HEK293T (cell line): ENCODE measurements around the gene APOL5.

Source experiments
- CTCF ChIA-PET: fragments of 350-600 bp; formaldehyde crosslinking; extraction: SDS; loops from one replicate; lab custom pipeline; 2021; ENCODE audit warnings: antibody characterized with exemption, inconsistent platforms; lab: Yijun Ruan, JAX
- POLR2A ChIA-PET: fragments of 350-600 bp; formaldehyde crosslinking; extraction: SDS; loops from one replicate; lab custom pipeline; 2020; ENCODE audit warnings: antibody characterized with exemption, inconsistent platforms; lab: Yijun Ruan, JAX
- DNase-seq: peaks from one replicate; pipeline ENCODE4 v3.0.0; 2012; ENCODE audit warnings: mixed read lengths; ENCODE audit errors: extremely low spot score
- ARNT ChIP-seq: fragments of 450-650 bp; IDR thresholded peaks from 2 replicates; pipeline ENCODE4 v1.6.1; 2017; ENCODE audit warnings: mild to moderate bottlenecking
- BHLHE40 ChIP-seq: fragments of 450-650 bp; IDR thresholded peaks from 2 replicates; pipeline ENCODE4 v1.6.1; 2016; ENCODE audit warnings: mild to moderate bottlenecking, moderate library complexity, borderline replicate concordance
- CTBP1 ChIP-seq: fragments of 450-650 bp; IDR thresholded peaks from 2 replicates; pipeline ENCODE4 v1.6.1; 2016; ENCODE audit warnings: borderline replicate concordance
- ELF4 ChIP-seq: fragments of 450-650 bp; IDR thresholded peaks from 2 replicates; pipeline ENCODE4 v1.6.1; 2017; ENCODE audit warnings: antibody characterized with exemption
- FOXA1 ChIP-seq: fragments of 450-650 bp; IDR thresholded peaks from 2 replicates; pipeline ENCODE4 v1.6.1; 2016; ENCODE audit warnings: mild to moderate bottlenecking
- FOXK2 ChIP-seq: fragments of 450-650 bp; IDR thresholded peaks from 2 replicates; pipeline ENCODE4 v1.6.1; 2016; ENCODE audit warnings: mild to moderate bottlenecking
- FOXM1 ChIP-seq: fragments of 450-650 bp; IDR thresholded peaks from 2 replicates; pipeline ENCODE4 v1.6.1; 2017; ENCODE audit warnings: mild to moderate bottlenecking, borderline replicate concordance
- HDGF ChIP-seq: fragments of 450-650 bp; IDR thresholded peaks from 2 replicates; pipeline ENCODE4 v1.6.1; 2017; ENCODE audit warnings: antibody characterized with exemption, borderline replicate concordance
- L3MBTL2 ChIP-seq: fragments of 450-650 bp; conservative IDR thresholded peaks from 2 replicates; pipeline ENCODE4 v1.6.1; 2016; ENCODE audit warnings: mild to moderate bottlenecking
- LEF1 ChIP-seq: fragments of 450-650 bp; IDR thresholded peaks from 2 replicates; pipeline ENCODE4 v1.6.1; 2017; ENCODE audit warnings: mild to moderate bottlenecking, borderline replicate concordance
- NFRKB ChIP-seq: fragments of 450-650 bp; IDR thresholded peaks from 2 replicates; pipeline ENCODE4 v1.6.1; 2016; ENCODE audit warnings: mild to moderate bottlenecking, moderate library complexity
- PKNOX1 ChIP-seq: fragments of 450-650 bp; IDR thresholded peaks from 2 replicates; pipeline ENCODE4 v1.6.1; 2016
- SP1 ChIP-seq: fragments of 450-650 bp; IDR thresholded peaks from 2 replicates; pipeline ENCODE4 v1.6.1; 2017
- SUZ12 ChIP-seq: fragments of 450-650 bp; IDR thresholded peaks from 2 replicates; pipeline ENCODE4 v1.6.1; 2016; ENCODE audit warnings: mild to moderate bottlenecking
- TARDBP ChIP-seq: fragments of 450-650 bp; IDR thresholded peaks from 2 replicates; pipeline ENCODE4 v1.6.1; 2016
- ZNF384 ChIP-seq: fragments of 450-650 bp; IDR thresholded peaks from 2 replicates; pipeline ENCODE4 v1.6.1; 2016

APOL5 gene

GRCh38 chr22:35719212-35719875 lies 1.7 kb downstream of the APOL5 start:
- TF ChIP-seq FOXA1, result no peak
- no peak for TF ChIP-seq L3MBTL2
- no peak for TF ChIP-seq FOXM1
- no peak for TF ChIP-seq PKNOX1
- TF ChIP-seq BHLHE40, result no peak
- no peak for TF ChIP-seq SP1
- no peak for TF ChIP-seq FOXK2
- TF ChIP-seq ARNT, result no peak
- no peak for TF ChIP-seq NFRKB
- TF ChIP-seq SUZ12, result no peak
- no peak for TF ChIP-seq TARDBP
- no peak for TF ChIP-seq ELF4
- ChIA-PET POLR2A (no interaction called here), CTCF (no interaction called here)
- DNase-seq, result no peak

- TF ChIP-seq NFRKB, result no peak
- no peak for TF ChIP-seq SUZ12
- no peak for TF ChIP-seq L3MBTL2
- TF ChIP-seq LEF1, result no peak
- TF ChIP-seq ZNF384, result no peak
- no peak for TF ChIP-seq PKNOX1
- TF ChIP-seq TARDBP, result no peak
- no peak for TF ChIP-seq FOXK2
- no peak for TF ChIP-seq ARNT
- POLR2A ChIA-PET, result no interaction called here
- no peak for DNase-seq
- CTCF ChIA-PET, result no interaction called here
Observed at GRCh38 chr22:35721960-35722359, 4.3 kb downstream of the APOL5 start.

GRCh38 chr22:35725521-35725920 lies 7.8 kb downstream of the APOL5 start:
- TF ChIP-seq L3MBTL2, result no peak
- TF ChIP-seq SUZ12, result no peak
- TF ChIP-seq CTBP1, result no peak
- no peak for TF ChIP-seq FOXK2
- TF ChIP-seq NFRKB, result no peak
- no peak for TF ChIP-seq FOXM1
- TF ChIP-seq PKNOX1, result no peak
- no peak for TF ChIP-seq HDGF
- no peak for TF ChIP-seq FOXA1
- TF ChIP-seq ARNT, result no peak
- TF ChIP-seq TARDBP, result no peak
- TF ChIP-seq BHLHE40, result no peak
- TF ChIP-seq ELF4, result no peak
- TF ChIP-seq ZNF384, result no peak
- CTCF ChIA-PET, result interaction anchor here (0.6 kb wide), 1 partner anchor 70 kb away, joined by 3 read pairs; no protein-coding TSS in a partner anchor
- POLR2A ChIA-PET, result no interaction called here
- DNase-seq, result no peak

- ChIA-PET POLR2A (no interaction called here), CTCF (no interaction called here)
- DNase-seq, result no peak
- TF ChIP-seq ARNT (no peak), BHLHE40 (no peak), HDGF (no peak), SP1 (no peak), TARDBP (no peak), L3MBTL2 (no peak)
Observed at GRCh38 chr22:35726398-35726797, 8.7 kb downstream of the APOL5 start.

- CTCF ChIA-PET, result no interaction called here
- POLR2A ChIA-PET, result no interaction called here
- DNase-seq, result no peak
- TF ChIP-seq SP1 (no peak), LEF1 (no peak), NFRKB (no peak), SUZ12 (no peak), HDGF (no peak), FOXK2 (no peak)
Observed at GRCh38 chr22:35726933-35727332, 9.3 kb downstream of the APOL5 start.

- ChIA-PET POLR2A (no interaction called here), CTCF (no interaction called here)
- TF ChIP-seq ARNT (no peak), FOXM1 (no peak), LEF1 (no peak), ELF4 (no peak), NFRKB (no peak), TARDBP (no peak), PKNOX1 (no peak), SUZ12 (no peak), FOXA1 (no peak), HDGF (no peak), SP1 (no peak), CTBP1 (no peak), ZNF384 (no peak), FOXK2 (no peak), L3MBTL2 (no peak)
- no peak for DNase-seq
Observed at GRCh38 chr22:35727436-35727835, 9.8 kb downstream of the APOL5 start.
